ENCODE measurements around the gene EXOSC9.

EXOSC9 gene

GRCh38 chr4:121784401-121784800 is 16.7 kb upstream of the EXOSC9 start:
- H3K36me3 ChIP-seq (ENCODE audit: insufficient read depth, low read length), result no peaks in the 10 kb centered on the region
- H3K4me2 ChIP-seq (ENCODE audit: insufficient read depth, low read length), result no peak overlapping the region
- H3K79me2 ChIP-seq (ENCODE audit: insufficient read depth, low read length), result no peaks in the 10 kb centered on the region
- no peaks in the 10 kb centered on the region for H3K27me3 ChIP-seq (ENCODE audit: insufficient read depth, low read length, poor library complexity)
- no peak for DNase-seq
- H3K4me1 ChIP-seq (ENCODE audit: insufficient read depth, low read length), result no peaks in the 10 kb centered on the region
- no peaks in the 10 kb centered on the region for H4K20me1 ChIP-seq (ENCODE audit: insufficient read depth, low read length)
- no peak for ATAC-seq (ENCODE audit: insufficient read depth, low read depth)
- TF ChIP-seq EZH2 (IDR thresholded peaks at IDR 0.05; ENCODE audit: borderline replicate concordance, low read depth, low read length, severe bottlenecking) (no peak), CTCF (IDR thresholded peaks at IDR 0.05; ENCODE audit: borderline replicate concordance, extremely low read depth, low read length, poor library complexity, severe bottlenecking) (no peak)
- H3K9me3 ChIP-seq (ENCODE audit: insufficient read depth, low read length, severe bottlenecking), result no peaks in the 10 kb centered on the region
- no peak overlapping the region for H3K4me3 ChIP-seq (ENCODE audit: low read depth in 1 of 2, low read length in 2 of 2)
- no peak overlapping the region for H2AFZ ChIP-seq (ENCODE audit: low read depth, low read length)
- no peak overlapping the region for H3K27ac ChIP-seq (ENCODE audit: low read length)
- H3K9ac ChIP-seq (ENCODE audit: low read depth, low read length), result no peak overlapping the region

- Histone ChIP-seq H3K9me3 (ENCODE audit: insufficient read depth, low read length, severe bottlenecking) (no peaks in the 10 kb centered on the region), H4K20me1 (ENCODE audit: insufficient read depth, low read length) (no peaks in the 10 kb centered on the region), H3K36me3 (ENCODE audit: insufficient read depth, low read length) (no peaks in the 10 kb centered on the region), H3K27me3 (ENCODE audit: insufficient read depth, low read length, poor library complexity) (no peaks in the 10 kb centered on the region), H3K4me2 (ENCODE audit: insufficient read depth, low read length) (no peak overlapping the region), H3K27ac (ENCODE audit: low read length) (no peak overlapping the region), H3K4me1 (ENCODE audit: insufficient read depth, low read length) (no peaks in the 10 kb centered on the region), H2AFZ (ENCODE audit: low read depth, low read length) (no peak overlapping the region), H3K79me2 (ENCODE audit: insufficient read depth, low read length) (no peaks in the 10 kb centered on the region), H3K4me3 (ENCODE audit: low read depth in 1 of 2, low read length in 2 of 2) (no peak overlapping the region), H3K9ac (ENCODE audit: low read depth, low read length) (no peak overlapping the region)
- ATAC-seq (ENCODE audit: insufficient read depth, low read depth) (no peak), DNase-seq (no peak)
- no peak for TF ChIP-seq EZH2 (IDR thresholded peaks at IDR 0.05; ENCODE audit: borderline replicate concordance, low read depth, low read length, severe bottlenecking)
Measured at GRCh38 chr4:121784975-121785374, 16.1 kb upstream of the EXOSC9 start.

GRCh38 chr4:121785479-121785878 is 15.6 kb upstream of the EXOSC9 start:
- no peak overlapping the region for H3K4me2 ChIP-seq (ENCODE audit: insufficient read depth, low read length)
- no peaks in the 10 kb centered on the region for H4K20me1 ChIP-seq (ENCODE audit: insufficient read depth, low read length)
- TF ChIP-seq EZH2 (IDR thresholded peaks at IDR 0.05; ENCODE audit: borderline replicate concordance, low read depth, low read length, severe bottlenecking) (no peak), CTCF (IDR thresholded peaks at IDR 0.05; ENCODE audit: borderline replicate concordance, extremely low read depth, low read length, poor library complexity, severe bottlenecking) (no peak)
- H3K36me3 ChIP-seq (ENCODE audit: insufficient read depth, low read length), result no peaks in the 10 kb centered on the region
- no peaks in the 10 kb centered on the region for H3K79me2 ChIP-seq (ENCODE audit: insufficient read depth, low read length)
- H3K4me1 ChIP-seq (ENCODE audit: insufficient read depth, low read length), result no peaks in the 10 kb centered on the region
- ATAC-seq (ENCODE audit: insufficient read depth, low read depth) (no peak), DNase-seq (no peak)
- H3K27ac ChIP-seq (ENCODE audit: low read length), result no peak overlapping the region
- H3K9me3 ChIP-seq (ENCODE audit: insufficient read depth, low read length, severe bottlenecking), result no peaks in the 10 kb centered on the region
- H3K27me3 ChIP-seq (ENCODE audit: insufficient read depth, low read length, poor library complexity), result no peaks in the 10 kb centered on the region
- H3K4me3 ChIP-seq (ENCODE audit: low read depth in 1 of 2, low read length in 2 of 2), result no peak overlapping the region
- no peak overlapping the region for H3K9ac ChIP-seq (ENCODE audit: low read depth, low read length)
- no peak overlapping the region for H2AFZ ChIP-seq (ENCODE audit: low read depth, low read length)

- no peak for TF ChIP-seq CTCF (IDR thresholded peaks at IDR 0.05; ENCODE audit: borderline replicate concordance, extremely low read depth, low read length, poor library complexity, severe bottlenecking)
- TF ChIP-seq EZH2 (IDR thresholded peaks at IDR 0.05; ENCODE audit: borderline replicate concordance, low read depth, low read length, severe bottlenecking), result no peak
- no peaks in the 10 kb centered on the region for H3K27me3 ChIP-seq (ENCODE audit: insufficient read depth, low read length, poor library complexity)
- no peak for ATAC-seq (ENCODE audit: insufficient read depth, low read depth)
- H4K20me1 ChIP-seq (ENCODE audit: insufficient read depth, low read length), result no peaks in the 10 kb centered on the region
- no peaks in the 10 kb centered on the region for H3K4me1 ChIP-seq (ENCODE audit: insufficient read depth, low read length)
- H2AFZ ChIP-seq (ENCODE audit: low read depth, low read length), result no peak overlapping the region
- no peak for DNase-seq
- no peaks in the 10 kb centered on the region for H3K9me3 ChIP-seq (ENCODE audit: insufficient read depth, low read length, severe bottlenecking)
- H3K4me2 ChIP-seq (ENCODE audit: insufficient read depth, low read length), result no peak overlapping the region
- no peak overlapping the region for H3K9ac ChIP-seq (ENCODE audit: low read depth, low read length)
- no peak overlapping the region for H3K4me3 ChIP-seq (ENCODE audit: low read depth in 1 of 2, low read length in 2 of 2)
- no peak overlapping the region for H3K27ac ChIP-seq (ENCODE audit: low read length)
- H3K79me2 ChIP-seq (ENCODE audit: insufficient read depth, low read length), result no peaks in the 10 kb centered on the region
- no peaks in the 10 kb centered on the region for H3K36me3 ChIP-seq (ENCODE audit: insufficient read depth, low read length)
Measured at GRCh38 chr4:121786221-121786620, 14.9 kb upstream of the EXOSC9 start.
